ENCODE data around the gene LANCL3. TPM values are rescaled to one million over a fixed set of nuclear protein-coding genes. Genes with fewer than 3 reads are reported as not detected.

LANCL3 gene
- total RNA-seq, 1 donor = 0.27 TPM

Other genes with a start within 250 kb of the LANCL3 start
- gene PRRG1, start 222.3 kb upstream of the LANCL3 start, total RNA-seq = 0.54 TPM
- gene XK, start 114.1 kb downstream of the LANCL3 start, total RNA-seq = 1.6 TPM
- gene CYBB, start 208.4 kb downstream of the LANCL3 start, total RNA-seq = 2.7 TPM